Measurements from ENCODE around the gene CAVIN2.

Gene CAVIN2

GRCh38 chr2:191863988-191864387 is 17.1 kb upstream of the CAVIN2 start:
- DNase-seq = no peak

GRCh38 chr2:191862156-191862775 is 15.4 kb upstream of the CAVIN2 start:
- no peak for DNase-seq

- DNase-seq = no peak
Measured at GRCh38 chr2:191860760-191861466, 14.0 kb upstream of the CAVIN2 start.

GRCh38 chr2:191859681-191860080 is 12.8 kb upstream of the CAVIN2 start:
- no peak for DNase-seq

GRCh38 chr2:191857886-191858285 is 11.0 kb upstream of the CAVIN2 start:
- no peak for DNase-seq

GRCh38 chr2:191857259-191857805 is 10.4 kb upstream of the CAVIN2 start:
- no peak for DNase-seq

- DNase-seq = no peak
Measured at GRCh38 chr2:191856111-191856876, 9.4 kb upstream of the CAVIN2 start.

- DNase-seq = no peak
Measured at GRCh38 chr2:191855382-191855781, 8.5 kb upstream of the CAVIN2 start.

GRCh38 chr2:191854382-191855372 is 7.8 kb upstream of the CAVIN2 start:
- no peak for DNase-seq

- DNase-seq = no peak
Measured at GRCh38 chr2:191853843-191854242, 7.0 kb upstream of the CAVIN2 start.

GRCh38 chr2:191851158-191851557 is 4.3 kb upstream of the CAVIN2 start:
- DNase-seq = no peak

GRCh38 chr2:191848771-191849767 is 2.2 kb upstream of the CAVIN2 start:
- no peak for DNase-seq

GRCh38 chr2:191847764-191848163 is 876 bp upstream of the CAVIN2 start:
- DNase-seq = no peak

GRCh38 chr2:191845876-191846514 is 893 bp downstream of the CAVIN2 start:
- DNase-seq = no peak

GRCh38 chr2:191845248-191845715 is 1.6 kb downstream of the CAVIN2 start:
- DNase-seq = no peak

GRCh38 chr2:191844706-191845105 is 2.2 kb downstream of the CAVIN2 start:
- no peak for DNase-seq

- DNase-seq = no peak
Measured at GRCh38 chr2:191840921-191841320, 6.0 kb downstream of the CAVIN2 start.

- no peak for DNase-seq
Measured at GRCh38 chr2:191839918-191840804, 6.7 kb downstream of the CAVIN2 start.

GRCh38 chr2:191838526-191838925 is 8.4 kb downstream of the CAVIN2 start:
- DNase-seq = no peak

Data from activated T-cell treated with anti-CD3 and anti-CD28 coated beads for 4 hours (primary cell).